Activated T-cell treated with anti-CD3 and anti-CD28 coated beads, Interleukin-2, amount 50 U/mL, for 1 hour (primary cell): Measurements from ENCODE around the gene RTN4IP1.
"Not testable (repeated sequence)": the region's sequence is repeated elsewhere in the genome, so short reads cannot be mapped to it uniquely, and the experiment has no call there.

ENCODE experiments used
- DNase-seq: peaks from one replicate; pipeline ENCODE4 v3.0.0-alpha.2; 2020

Gene RTN4IP1

DNA sequence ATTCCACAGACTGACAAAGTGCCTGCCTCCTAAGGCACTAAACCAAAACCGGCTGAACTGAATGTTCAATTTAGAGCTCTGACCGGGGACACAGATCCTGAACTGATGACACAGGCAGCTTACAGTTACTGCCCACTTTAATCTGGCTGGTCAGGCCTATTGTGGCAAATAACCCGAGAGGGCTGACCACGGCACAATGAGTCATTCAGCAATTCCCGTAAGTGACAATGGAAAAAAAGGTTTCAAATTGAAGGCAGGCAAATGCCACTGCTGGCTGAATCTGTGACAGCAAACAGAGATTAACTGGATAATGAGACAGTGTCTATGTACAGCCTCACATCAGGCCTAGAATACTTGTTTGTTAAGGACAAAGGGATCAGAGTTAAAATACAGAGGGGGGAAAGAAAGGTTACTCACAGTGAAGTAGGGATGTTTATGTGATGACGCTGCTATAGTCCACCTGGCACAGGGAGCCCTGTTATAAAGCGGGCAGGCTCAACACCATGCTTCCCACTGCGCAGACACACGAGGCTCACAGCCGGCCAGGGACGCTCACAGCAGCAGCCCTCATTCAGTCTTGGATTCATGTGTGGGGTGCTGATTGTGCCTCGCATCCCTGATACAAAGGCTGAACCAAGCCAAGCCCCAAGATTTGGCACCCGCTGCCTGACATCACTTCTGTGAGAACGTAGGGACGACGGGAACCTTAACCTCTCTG is 54.4 kb downstream of the RTN4IP1 start:
- DNase-seq: no peak

DNA sequence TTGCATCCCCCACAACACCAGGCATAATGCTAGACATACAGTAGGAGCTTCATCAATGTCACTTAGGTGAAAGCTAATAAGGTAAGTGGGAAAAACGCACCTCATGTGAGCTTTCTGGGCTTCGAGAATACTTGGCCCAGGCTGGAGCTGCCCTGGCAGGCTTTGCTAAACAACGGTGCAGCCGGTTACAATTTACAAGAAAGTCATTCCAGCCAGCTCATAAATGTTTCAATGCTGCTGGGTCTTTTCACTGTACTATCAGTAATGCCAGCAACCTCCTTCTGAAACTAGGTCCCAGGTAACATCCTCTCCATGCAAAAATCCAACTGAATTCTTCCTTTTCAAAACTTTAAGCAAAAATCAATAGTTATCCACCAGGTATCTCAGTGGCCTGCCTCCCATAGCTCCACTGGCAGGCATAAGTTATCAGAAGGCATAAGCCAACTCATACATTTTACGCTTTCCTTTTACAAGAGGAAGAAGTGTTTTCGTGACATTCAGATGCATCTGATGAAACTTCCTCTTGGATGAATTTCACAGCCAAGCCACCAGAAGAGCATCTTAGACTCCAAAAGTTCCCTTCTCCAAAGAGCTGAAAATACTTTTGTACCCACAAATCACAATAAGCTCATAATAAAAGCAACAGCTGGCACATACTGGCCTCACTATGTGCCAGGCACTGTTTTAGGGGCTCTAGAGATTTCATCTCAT is 56.3 kb downstream of the RTN4IP1 start:
- DNase-seq: no peak

DNA sequence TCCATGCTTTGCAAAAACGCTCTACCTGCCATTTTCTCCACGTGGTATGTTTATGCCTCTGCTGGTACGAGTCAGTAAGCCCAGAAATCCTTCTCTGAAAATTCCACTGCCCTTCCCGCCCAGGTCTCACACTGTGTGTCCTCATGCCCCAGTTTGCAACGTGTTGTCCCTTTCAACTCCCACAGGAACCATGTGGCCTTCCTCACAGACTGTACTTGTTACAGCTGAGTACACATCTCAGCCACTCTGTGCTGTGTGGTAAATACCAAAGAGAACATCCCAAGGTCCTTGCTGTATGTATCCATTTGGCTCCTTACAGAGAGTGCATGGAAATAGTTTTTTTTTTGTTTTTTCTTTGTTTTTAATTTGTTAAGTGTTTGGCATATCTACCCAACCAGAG is 56.9 kb downstream of the RTN4IP1 start:
- DNase-seq: no peak

DNA sequence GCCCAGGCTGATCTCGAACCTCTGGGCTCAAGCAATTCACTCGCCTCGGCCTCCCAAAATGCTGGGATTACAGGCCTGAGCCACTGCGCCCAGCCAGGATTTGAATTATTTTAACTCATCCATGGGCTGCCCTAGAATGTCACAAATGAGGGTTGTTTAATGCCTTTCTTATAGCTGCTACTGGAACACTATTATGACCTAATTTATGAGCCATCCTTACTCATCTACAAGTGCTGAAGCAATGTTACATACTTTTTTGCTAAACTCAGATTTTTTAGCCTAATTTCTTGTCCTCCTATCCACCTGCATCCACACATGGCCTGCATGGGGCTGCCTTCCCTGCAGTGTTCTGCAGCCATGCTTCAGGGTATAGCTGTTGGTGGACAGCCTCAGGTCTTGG is 59.9 kb downstream of the RTN4IP1 start:
- no peak for DNase-seq

DNA sequence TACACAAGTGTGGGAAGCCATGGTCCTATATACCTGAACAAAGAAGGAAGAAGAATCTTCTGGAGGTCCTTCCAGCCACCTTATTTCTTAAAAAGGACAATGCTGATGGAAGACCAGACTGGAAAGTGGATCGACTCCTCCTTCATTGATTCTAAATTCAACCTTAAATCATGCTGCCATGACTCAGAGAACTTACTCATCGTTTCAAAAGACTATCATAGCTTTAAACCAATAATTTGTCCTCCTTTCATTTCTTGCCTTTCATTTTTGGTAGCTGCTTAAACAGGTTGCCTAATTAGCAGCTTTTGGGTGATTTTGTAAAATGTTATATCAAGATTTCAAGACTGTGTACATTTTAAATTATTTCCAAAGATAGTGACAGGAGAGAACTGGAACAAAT is 60.8 kb downstream of the RTN4IP1 start:
- DNase-seq: no peak

DNA sequence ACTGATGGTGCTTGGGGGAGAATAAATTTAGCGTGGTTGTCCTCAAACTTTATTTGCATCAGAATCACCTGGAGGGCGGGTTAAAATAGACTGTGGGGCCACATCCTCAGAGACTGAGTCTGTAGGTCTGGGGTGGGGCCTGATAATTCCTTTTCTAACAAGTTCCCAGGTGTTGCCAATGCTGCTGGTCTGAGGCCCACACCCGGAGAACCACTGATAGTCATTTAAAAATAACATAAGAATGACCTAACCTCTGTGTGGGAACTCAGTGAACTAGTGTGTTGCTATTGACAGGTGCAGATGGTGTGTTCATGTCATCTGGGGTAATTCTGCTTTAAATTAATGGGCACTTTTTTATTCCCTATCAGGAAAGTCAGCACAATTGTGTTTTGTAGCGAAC is 64.8 kb downstream of the RTN4IP1 start:
- DNase-seq: no peak

DNA sequence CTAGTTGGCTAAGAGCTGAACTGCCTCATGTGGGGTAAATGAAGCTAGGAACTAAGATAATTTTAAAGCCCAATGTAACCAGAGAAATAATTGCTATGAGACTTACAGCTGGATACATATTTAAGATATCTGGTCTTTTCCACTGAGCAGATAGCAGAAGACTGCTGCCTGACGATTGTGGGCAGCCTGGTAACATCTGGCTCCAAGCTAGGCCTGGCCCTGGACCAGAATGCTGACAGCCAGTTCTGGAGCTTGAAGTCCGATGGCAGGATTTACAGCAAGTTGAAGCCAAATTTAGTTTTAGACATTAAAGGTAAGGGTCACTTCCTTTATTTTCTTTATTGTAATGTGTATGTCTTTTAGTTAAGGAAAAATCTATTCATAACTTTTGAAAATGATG is 65.7 kb downstream of the RTN4IP1 start:
- DNase-seq: no peak

DNA sequence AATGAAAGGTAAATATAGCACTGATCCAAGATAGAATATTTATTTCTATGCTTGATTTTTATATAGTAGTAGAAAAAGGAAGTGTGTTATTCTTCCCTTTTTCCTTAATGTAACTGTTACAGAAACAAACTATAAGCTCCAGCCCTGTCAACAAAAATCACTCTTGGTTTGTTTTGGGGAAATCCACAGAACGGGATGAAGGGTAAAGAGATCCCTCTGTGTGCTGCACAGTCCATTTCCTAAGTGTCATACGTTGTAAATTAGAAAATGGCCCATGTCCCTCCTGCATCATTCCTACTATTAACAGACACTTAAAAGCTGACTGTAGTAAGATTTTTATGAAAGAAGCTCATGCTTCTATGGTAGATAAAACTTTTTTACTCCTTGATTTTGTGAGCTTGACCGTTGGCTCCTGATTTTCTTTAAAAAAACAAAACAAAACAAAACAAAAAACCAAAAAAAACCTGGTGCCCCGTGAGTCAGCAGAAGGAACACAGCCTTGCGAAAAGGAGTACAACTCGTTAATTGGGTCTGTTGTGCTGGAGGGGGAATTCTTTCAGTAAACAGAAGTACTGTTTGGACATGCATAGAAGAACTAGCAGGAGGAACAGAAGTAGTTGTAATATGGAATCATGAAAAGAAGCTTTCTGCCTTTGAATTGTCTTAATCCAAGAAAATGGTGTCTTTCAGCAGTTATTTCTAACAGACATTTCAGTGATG is 67.5 kb downstream of the RTN4IP1 start:
- no peak for DNase-seq

DNA sequence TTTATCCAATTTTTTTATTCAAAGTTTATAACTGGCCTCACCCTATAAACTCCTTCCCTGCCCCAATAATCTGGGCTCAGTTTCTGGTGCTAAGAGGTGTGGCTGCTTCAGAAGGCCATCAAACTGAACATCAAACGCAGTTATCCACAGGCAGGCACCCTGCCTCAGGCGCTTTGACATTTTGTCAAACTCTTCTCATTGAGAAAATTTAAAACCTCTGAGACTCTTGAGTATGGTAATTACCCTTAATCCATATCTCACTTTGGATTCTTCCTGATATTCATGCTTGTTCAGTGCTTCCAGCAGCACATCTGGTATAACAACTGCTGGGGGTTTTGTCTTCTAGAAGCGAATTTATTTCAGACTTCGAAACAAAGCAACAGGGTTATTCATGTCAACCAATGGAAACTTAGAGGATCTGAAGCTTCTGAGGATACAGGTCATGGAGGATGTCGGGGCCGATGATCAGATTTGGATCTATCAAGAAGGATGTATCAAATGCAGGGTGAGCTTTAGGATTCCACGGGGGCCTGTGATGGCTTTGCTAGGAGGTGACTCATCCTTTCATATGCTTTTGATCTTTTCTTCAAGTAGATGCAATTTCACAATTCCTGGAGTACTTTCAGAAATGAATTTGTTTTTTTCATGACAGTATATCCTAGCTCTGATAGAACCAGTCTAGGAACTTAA is 68.2 kb downstream of the RTN4IP1 start:
- no peak for DNase-seq

DNA sequence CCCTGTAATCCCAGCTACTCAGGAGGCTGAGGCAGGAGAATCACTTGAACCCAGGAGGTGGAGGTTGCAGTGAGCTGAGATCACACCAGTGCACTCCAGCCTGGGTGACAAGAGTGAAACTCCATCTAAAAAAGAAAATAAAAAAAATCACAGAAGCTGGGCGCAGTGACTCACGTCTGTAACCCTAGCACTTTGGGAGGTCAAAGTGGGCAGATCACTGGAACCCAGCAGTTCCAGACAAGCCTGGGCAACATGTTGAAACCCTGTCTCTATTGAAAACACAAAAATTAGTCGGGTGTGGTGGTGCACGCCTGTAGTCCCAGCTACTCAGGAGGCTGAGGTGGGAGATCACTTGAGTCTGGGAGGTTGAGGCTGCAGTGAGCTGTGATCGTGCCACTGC is 69.6 kb downstream of the RTN4IP1 start:
- DNase-seq: not testable (repeated sequence)

DNA sequence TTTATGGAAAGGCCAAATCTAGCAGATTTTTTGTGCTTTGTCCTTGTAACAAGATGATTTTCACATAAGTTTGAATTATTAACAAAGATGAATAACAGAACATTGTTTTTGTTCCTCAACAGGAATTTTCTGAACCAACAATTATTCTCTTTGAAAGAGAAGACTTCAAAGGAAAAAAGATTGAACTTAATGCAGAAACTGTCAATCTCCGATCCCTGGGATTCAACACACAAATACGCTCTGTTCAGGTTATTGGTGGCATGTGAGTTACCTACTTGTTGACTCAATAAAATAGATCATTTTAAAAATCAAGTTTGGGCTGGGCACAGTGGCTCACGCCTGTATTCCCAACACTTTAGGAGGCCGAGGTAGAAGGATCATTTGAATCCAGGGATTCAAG is 70.9 kb downstream of the RTN4IP1 start:
- DNase-seq: no peak

DNA sequence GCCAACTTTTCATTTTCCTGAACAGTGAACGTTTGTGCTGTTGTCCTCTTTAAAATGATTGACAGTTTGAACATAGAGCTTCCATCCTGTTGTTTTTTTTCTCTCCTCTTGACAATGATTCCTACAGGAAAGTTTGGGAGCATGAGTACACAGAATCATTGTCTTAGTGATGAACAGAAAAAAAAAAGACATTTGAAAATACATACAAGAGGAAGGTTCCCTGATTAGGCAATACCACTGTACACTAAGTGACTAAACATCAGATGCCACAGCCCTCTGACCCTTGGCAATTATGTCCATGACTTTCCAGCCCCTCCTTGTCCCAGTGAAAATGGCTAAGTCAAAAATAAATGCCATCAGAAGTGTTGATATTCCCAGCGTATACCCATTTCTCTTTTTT is 71.5 kb downstream of the RTN4IP1 start:
- no peak for DNase-seq

DNA sequence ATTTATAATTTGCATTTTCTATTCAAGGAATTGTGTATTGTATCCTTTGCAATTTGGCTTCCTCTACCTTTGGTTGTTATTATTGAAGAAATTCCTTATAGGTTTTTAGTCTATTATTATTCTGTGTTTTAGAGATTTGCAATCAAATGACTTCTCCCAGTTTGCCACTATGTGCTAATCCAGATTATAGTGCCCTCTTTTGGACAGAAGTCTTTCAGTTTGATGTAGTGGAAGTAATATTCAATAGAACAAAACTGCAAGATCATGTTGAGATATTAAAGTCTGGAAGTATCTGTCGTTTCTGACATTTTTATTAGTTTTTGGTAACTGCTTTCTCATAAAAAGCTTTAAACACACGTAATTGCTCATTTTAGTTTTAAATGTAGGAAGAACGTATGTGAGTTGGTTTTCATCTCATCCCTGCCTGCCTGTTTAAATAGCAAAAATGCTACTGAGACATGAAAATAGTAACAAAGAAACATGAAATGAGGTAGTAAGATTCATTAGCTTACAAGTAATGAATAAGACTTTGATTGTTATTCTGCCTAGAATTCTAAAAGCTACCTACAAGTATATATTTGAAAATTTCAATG is 72.8 kb downstream of the RTN4IP1 start:
- DNase-seq: no peak

DNA sequence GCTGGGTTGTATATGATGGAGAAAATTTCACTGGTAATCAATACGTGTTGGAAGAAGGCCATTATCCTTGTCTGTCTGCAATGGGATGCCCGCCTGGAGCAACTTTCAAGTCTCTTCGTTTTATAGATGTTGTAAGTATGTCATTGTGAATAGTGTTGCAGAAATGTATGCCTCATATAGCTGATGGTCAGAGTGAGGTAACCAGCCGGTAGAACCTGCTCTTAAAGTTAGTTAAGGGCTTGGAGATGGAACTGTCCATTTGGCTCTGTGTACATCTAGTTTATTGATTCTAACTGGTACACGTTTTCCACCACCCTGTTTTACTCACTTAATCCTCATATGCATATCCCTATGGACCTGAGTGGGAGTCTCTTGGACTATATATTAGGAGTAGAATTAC is 73.5 kb downstream of the RTN4IP1 start:
- DNase-seq: no peak

DNA sequence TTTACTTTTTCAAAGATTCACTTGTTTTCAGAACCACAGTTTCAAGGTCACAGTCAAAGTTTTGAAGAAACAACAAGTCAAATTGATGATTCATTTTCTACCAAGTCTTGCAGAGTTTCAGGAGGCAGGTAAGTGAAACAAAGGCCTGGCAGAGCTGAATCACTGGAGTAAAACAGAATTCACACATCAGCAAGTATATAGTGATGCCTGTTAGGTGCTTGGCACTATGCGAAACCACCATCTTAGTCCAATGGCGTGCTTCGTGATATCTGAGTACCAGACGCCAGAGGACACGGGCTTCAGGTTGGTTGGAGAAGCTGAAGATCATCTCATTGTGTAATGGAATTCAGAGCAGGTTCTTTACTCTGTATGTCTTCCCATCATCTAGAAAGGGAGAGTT is 75.9 kb downstream of the RTN4IP1 start:
- DNase-seq: no peak

DNA sequence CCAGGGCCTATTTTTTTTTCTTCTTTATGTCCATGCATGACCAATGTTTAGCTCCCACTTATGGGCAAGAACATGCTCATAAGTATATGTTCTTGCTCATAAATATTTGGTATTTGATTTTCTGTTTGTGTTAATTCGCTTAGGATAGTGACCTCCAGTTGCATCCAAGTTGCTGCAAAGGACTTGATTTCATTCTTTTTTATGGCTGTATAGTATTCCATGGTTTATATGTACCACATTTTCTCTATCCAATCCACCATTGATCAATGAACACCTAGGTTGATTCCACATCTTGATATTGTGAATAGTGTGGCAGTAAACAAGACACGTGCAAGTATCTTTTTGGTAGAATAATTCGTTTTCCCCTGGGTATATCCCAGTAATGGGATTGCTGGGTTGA is 78.1 kb downstream of the RTN4IP1 start:
- DNase-seq: no peak

DNA sequence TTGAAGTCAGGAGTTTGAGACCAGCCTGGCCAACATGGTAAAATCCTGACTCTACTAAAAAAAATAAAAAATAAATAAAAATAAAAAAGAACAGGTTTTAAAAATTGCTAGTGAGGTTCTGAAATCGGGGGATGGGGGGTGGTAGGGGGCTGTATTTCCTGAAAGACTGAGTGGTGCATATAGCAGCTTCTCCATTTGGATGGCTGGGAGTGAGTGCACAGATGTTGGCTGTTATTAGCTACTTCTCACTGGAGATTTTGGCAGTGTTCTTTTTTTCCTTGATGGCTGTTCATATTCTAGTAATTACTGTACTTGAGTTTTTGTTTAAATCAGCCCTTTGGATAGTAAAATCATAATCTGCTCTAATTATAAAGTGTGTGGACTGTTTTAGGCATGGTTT is 79.8 kb downstream of the RTN4IP1 start:
- DNase-seq: no peak

DNA sequence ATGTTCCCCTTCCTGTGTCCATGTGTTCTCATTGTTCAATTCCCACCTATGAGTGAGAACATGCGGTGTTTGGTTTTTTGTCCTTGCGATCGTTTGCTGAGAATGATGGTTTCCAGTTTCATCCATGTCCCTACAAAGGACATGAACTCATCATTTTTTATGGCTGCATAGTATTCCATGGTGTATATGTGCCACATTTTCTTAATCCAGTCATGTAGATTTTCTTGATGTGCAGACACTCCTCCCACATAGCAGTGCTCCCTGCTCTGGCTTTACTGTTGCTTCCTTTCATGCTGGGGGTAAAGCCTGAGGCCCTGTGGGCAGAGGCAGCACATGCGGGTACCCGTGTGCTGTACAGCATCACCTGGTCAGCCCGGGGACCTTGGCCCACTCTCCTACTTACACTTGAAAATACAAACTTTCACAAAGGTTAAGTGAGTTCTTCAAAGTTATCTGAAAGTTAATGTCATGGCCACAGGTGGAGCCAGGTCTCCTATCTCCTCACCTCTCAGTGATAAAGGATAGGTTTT is 80.3 kb downstream of the RTN4IP1 start:
- not testable (repeated sequence) for DNase-seq

DNA sequence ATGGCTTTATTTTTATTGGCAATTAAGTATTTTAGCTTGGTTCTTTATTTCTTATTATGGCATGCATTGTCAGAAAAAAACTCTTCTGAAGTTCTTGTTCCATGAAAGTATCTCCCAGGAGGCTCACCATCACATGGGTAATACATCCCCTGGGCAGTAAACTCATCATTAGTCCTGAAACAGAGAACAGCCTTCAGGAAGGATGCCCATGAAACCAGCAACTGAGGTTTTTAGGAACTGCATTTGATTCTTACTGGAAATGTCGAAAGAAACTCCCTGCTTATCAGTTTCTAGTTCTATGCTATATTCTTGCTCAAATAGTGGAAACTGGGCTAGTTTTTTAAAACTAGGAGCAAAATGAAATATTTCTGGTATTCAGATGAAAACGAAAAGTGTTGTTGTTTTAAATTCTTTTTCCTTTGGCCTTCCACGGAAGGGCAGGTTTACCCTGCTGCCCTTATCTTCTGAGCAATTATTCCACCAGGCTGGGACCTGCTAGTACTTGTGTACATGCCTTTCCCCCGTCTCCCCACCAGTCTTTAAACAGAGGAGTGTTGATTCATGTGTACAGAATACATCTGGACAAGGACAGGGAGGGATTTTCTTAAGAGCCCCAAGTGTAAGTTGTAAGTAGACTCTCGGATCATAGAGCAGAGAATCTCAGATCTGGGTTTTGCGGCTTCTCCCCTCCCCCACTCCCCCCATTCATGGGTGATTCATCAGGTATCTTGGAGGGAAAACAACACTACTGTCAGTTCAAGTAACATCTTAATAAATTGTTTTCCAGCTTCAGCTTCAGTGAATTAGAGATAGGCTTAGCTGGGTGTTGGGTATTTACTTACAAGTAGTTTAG is 81.5 kb downstream of the RTN4IP1 start:
- peak; percentile 49 for DNase-seq

DNA sequence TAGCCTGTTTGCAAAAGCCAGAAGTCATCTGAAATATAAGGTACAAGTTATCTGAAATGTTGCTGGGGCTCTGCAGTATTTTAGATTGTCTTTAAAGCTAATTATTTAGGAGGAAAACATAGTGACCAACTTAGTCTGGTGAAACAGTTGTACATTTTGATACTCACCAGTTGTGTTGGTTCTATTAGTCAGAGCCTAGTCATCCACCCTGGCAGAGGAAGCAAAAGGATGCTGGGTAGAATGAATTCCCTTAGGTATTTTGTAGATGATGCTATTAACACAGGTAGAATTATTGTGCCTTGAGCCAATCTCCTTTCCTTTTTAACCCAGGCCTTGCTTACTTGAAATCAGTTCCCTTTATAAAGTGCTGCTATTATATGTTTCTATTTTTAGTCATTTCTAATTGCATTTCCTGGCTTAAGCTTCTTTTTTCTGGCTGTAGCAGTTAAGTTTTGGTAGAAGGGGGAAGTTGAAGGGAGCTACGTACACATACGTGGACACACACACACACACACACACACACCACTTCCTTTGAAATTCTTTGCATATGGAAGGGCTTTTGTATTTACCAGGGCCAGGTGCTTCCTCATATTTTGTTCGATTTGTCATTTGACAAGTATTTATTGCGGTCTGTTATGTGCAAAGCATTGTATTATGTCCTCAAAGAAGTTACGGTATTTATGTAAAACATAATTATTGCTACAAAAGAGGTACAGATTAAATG is 82.4 kb downstream of the RTN4IP1 start:
- DNase-seq: no peak

DNA sequence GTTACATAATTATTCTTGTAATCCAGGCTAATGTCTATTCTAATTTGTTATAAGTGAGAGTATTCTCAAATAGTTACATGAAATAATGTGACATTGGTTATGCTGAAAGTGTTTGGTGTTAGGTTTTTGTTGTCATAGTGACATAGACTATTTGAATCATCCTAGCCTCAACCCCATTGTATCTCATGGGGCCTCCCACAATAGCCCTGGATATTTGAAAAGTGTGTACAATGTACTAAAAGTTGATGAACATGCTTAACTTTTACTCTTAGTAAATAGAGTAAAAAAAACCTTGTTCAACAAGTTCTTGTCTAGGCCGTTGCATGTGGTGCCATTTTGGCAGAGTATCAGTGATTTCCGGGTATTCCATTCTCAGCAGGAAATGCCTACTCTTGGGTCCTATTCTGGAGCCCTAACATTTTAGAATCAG is 83.0 kb downstream of the RTN4IP1 start:
- no peak for DNase-seq
